K562 (cell line): ENCODE measurements around the gene CRADD.

Source experiments
- E2F8 ChIP-seq: fragments of 450-650 bp; IDR thresholded peaks from 2 replicates; pipeline ENCODE4 v1.7.1; 2018; ENCODE audit warnings: mild to moderate bottlenecking, low read depth; ENCODE audit not compliant: partially characterized antibody
- FOS ChIP-seq: IDR thresholded peaks from 3 replicates; pipeline ENCODE4 v1.6.1; 2011; ENCODE audit not compliant: insufficient read length; ENCODE audit errors: extremely low read depth
- LCOR ChIP-seq: sonication (generic); formaldehyde crosslinking; IDR thresholded peaks from 2 replicates; pipeline ENCODE4 v1.8.0; 2022; ENCODE audit warnings: mild to moderate bottlenecking, missing genetic modification reagents
- MAFK ChIP-seq: IDR thresholded peaks from 2 replicates; pipeline ENCODE4 v1.6.1; 2011; ENCODE audit warnings: low read length, improper control_type of control experiment
- PHF21A ChIP-seq: fragments of 450-650 bp; IDR thresholded peaks from 2 replicates; pipeline ENCODE4 v1.6.1; 2017; ENCODE audit warnings: low read depth, borderline replicate concordance
- POLR2A ChIP-seq: fragments of 450-650 bp; conservative IDR thresholded peaks from 2 replicates; pipeline ENCODE4 v1.6.1; 2016
- ZNF830 ChIP-seq: fragments of 250-450 bp; sonication (Bioruptor Pico); IDR thresholded peaks from 2 replicates; pipeline ENCODE4 v1.5.0; 2021; ENCODE audit warnings: mild to moderate bottlenecking
- TF ChIP-seq, protein P1 (sequence below): sonication (generic); formaldehyde crosslinking; IDR thresholded peaks from 2 replicates; pipeline ENCODE4 v1.8.0; 2022; ENCODE audit warnings: missing genetic modification reagents, mild to moderate bottlenecking, borderline replicate concordance

- TF ChIP-seq MAFK (no peak), POLR2A (no peak), FOS (no peak), ZNF830 (CRISPR knock-in tag) (no peak), E2F8 (no peak), LCOR (CRISPR knock-in tag) (no peak), PHF21A (no peak)
- TF ChIP-seq, protein P1, sequence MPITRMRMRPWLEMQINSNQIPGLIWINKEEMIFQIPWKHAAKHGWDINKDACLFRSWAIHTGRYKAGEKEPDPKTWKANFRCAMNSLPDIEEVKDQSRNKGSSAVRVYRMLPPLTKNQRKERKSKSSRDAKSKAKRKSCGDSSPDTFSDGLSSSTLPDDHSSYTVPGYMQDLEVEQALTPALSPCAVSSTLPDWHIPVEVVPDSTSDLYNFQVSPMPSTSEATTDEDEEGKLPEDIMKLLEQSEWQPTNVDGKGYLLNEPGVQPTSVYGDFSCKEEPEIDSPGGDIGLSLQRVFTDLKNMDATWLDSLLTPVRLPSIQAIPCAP (CRISPR knock-in tag): no peak
Measured at GRCh38 chr12:93682846-93683261, 5.7 kb downstream of the CRADD start.
